ENCODE measurements around the gene GALNT6. TPM values are rescaled to one million over a fixed set of nuclear protein-coding genes. Genes with fewer than 3 reads are reported as not detected.

GALNT6 gene
- polyA plus RNA-seq, 1 experiment = 47.1 TPM

DNA sequence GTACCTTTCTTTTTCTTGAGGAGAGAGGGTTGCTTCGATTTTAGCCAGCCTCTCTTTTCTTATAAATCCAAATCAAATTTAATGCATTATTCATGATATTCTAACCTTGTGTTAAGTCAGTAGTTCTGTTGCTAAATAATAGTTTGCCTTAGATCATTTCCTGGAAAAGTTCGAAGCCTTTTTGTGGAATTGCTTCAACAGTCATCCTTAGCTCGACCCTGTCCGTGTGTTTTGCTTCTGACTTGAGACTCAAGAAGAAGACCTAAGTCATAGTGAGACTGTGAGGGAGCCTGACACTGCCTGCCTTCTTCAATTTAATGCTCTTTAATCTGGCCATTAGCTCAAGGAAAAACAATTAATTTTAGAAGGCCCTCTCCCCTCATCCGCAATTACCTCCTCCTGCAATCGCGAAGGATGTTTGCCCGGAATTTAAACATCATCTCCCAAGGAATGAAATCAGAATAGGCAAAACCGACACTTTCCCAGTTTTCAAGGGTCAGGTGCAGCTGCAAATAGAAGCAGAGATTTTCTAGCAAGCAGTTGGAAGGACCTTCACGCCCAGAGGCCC, 33.0 kb upstream of the GALNT6 start:
- no peak for TF ChIP-seq CTCF (IDR thresholded peaks at IDR 0.05; ENCODE audit: insufficient read depth, low read depth, low read length)
- Histone ChIP-seq H3K36me3 (ENCODE audit: control insufficient read depth, insufficient read depth, low read length) (no peaks in the 10 kb centered on the region), H3K27me3 (ENCODE audit: control insufficient read depth, insufficient read depth, low read length) (no peaks in the 10 kb centered on the region), H3K4me3 (ENCODE audit: low read depth, low read length) (peak overlapping the region; percentile 77; the same call in 1 of the 2 replicates)
- ChIA-PET POLR2A (interaction anchor here (0.7 kb wide), 1 partner anchor 82 kb away, joined by 3 read pairs; no protein-coding TSS in a partner anchor), CTCF (interaction anchor here (0.7 to 8.9 kb wide), 18 partner anchors 10 to 465 kb away, joined by 3 to 83 read pairs (median 4); no protein-coding TSS in a partner anchor)
- peak; percentile 33 for DNase-seq (ENCODE audit: low read depth)

DNA sequence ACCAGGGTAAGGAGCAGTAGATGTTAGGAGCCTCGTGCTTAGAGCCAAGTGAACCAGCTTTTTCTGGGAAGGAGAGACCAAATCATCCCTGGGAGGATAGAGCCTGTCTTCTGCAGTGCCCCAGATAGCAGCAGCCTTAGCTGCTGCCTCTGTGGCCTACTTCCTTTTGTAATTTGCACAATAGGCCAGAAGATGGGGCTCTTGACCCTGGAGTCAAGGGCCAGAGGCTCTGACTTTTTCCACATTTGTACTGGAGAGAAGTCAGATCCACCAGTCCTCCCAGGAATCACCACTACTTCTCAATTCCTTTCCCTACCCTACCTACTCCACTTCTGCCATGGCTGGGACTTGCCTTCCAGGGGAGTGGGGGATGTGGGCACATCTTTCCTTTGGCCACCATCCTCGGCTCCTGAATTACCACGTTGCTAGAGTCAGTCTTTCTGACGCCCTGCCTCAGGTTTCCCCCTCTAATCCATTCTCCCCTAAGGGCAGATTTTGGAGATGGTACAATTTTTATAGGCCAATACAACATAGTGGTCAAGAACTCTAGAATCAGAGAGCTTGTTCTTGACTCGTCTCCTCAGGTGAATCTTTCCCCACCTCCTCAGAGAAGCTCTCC, 30.2 kb upstream of the GALNT6 start:
- POLR2A ChIA-PET = interaction anchor here (1.0 kb wide), 1 partner anchor 403 kb away, joined by 3 read pairs; no protein-coding TSS in a partner anchor
- H3K36me3 ChIP-seq (ENCODE audit: control insufficient read depth, insufficient read depth, low read length) = no peaks in the 10 kb centered on the region
- CTCF ChIA-PET = interaction anchor here (0.6 to 8.9 kb wide), 29 partner anchors 9 to 560 kb away, joined by 3 to 83 read pairs (median 6); a partner anchor contains a TSS

DNA sequence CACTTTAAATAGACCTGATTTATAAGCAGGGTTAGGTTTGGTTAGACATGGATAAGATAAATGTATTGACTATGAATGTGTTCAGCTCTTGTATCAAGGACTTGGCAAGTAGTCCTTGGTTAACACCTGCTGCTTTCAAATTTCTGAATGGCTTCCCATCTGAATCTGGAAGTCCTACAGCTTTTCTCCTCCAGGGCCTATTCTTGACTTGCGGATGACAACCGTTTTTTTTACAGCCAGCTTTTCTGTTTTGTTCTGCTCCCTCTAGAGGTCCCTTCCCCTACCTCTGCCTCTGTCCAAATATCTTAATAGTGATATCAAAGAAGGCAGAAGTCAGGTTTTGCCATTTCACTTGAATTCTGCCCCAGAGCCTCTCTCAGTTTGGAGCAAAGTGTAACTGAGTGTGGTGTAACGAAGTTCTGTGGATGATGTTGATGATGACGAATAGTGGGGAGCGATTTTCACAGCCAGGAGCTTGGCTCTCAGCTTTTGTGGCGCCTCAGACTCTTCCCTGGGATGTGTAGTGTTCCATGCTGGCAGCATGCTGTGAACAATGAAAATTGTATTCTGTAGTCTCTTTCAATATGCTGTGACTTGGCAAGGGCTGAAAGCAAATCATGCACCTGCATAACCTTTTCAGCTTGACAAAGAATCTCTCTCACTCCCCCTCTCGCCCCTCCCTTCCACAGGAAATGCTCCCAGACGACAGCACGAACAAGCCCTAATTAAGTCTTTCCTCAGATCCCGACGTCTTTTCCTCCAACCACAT, 28.4 kb upstream of the GALNT6 start:
- Histone ChIP-seq H3K27me3 (ENCODE audit: control insufficient read depth, insufficient read depth, low read length) (no peaks in the 10 kb centered on the region), H3K4me3 (ENCODE audit: low read depth, low read length) (no peak overlapping the region), H3K36me3 (ENCODE audit: control insufficient read depth, insufficient read depth, low read length) (no peaks in the 10 kb centered on the region)
- ChIA-PET CTCF (interaction anchor here (0.7 to 8.9 kb wide), 12 partner anchors 9 to 504 kb away, joined by 3 to 83 read pairs (median 8); no protein-coding TSS in a partner anchor), POLR2A (no interaction called here)
- DNase-seq (ENCODE audit: low read depth) = no peak
- TF ChIP-seq CTCF (IDR thresholded peaks at IDR 0.05; ENCODE audit: insufficient read depth, low read depth, low read length) = 0 out of 2 replicates have a peak, but pooled peaks have one; percentile 19

More for the DNA sequence above, 30.2 kb upstream of the GALNT6 start:
- no peak overlapping the region for H3K4me3 ChIP-seq (ENCODE audit: low read depth, low read length)
- no peaks in the 10 kb centered on the region for H3K27me3 ChIP-seq (ENCODE audit: control insufficient read depth, insufficient read depth, low read length)
- peak; percentile 4 for DNase-seq (ENCODE audit: low read depth)
- peak; percentile 76 for TF ChIP-seq CTCF (IDR thresholded peaks at IDR 0.05; ENCODE audit: insufficient read depth, low read depth, low read length)

GRCh38 chr12:51417826-51418225, 26.6 kb upstream of the GALNT6 start:
- no peak overlapping the region for H3K4me3 ChIP-seq (ENCODE audit: low read depth, low read length)
- ChIA-PET CTCF (interaction anchor here (5.8 to 8.9 kb wide), 3 partner anchors 114 to 457 kb away, joined by 63 to 83 read pairs (median 82); no protein-coding TSS in a partner anchor), POLR2A (no interaction called here)
- no peaks in the 10 kb centered on the region for H3K36me3 ChIP-seq (ENCODE audit: control insufficient read depth, insufficient read depth, low read length)
- TF ChIP-seq CTCF (IDR thresholded peaks at IDR 0.05; ENCODE audit: insufficient read depth, low read depth, low read length) = no peak
- no peak for DNase-seq (ENCODE audit: low read depth)
- no peaks in the 10 kb centered on the region for H3K27me3 ChIP-seq (ENCODE audit: control insufficient read depth, insufficient read depth, low read length)

DNA sequence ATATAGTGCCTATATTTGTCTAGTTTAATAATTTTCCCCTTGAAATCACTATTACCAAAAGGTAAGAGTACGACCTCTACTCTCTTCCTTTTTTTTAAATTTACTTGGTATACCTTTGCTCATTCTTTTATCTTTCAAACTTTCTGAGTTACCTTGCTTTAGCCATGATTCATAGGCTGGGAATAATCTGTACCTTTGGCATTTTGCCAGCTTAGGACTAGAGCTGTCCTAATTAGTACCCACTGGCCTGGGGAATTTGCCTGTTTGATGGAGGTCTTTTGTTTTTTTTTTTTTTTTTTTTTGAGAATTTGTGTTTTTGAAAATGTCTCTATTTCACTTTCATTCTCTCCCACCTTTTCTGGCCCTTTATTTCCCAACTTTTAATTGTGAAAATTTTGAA, 24.7 kb upstream of the GALNT6 start:
- TF ChIP-seq CTCF (IDR thresholded peaks at IDR 0.05; ENCODE audit: insufficient read depth, low read depth, low read length) = no peak
- DNase-seq (ENCODE audit: low read depth) = no peak
- Histone ChIP-seq H3K36me3 (ENCODE audit: control insufficient read depth, insufficient read depth, low read length) (no peaks in the 10 kb centered on the region), H3K27me3 (ENCODE audit: control insufficient read depth, insufficient read depth, low read length) (no peaks in the 10 kb centered on the region), H3K4me3 (ENCODE audit: low read depth, low read length) (no peak overlapping the region)
- POLR2A ChIA-PET = no interaction called here
- CTCF ChIA-PET = interaction anchor here (1.1 to 1.7 kb wide), 2 partner anchors 449 to 459 kb away, joined by 3 to 7 read pairs; no protein-coding TSS in a partner anchor
